Calu3 (cell line): ENCODE measurements around the gene C2CD3. TPM values are rescaled to one million over a fixed set of nuclear protein-coding genes. Genes with fewer than 3 reads are reported as not detected.

Experiments used
- BruUV-seq: library from RNA; stranded (reverse); fragments of 400-500 nt; replicated peaks from 2 replicates; lab custom pipeline; 2021; lab: Mats Ljungman, UMichigan
- CTCF ChIA-PET: fragments of 300-600 bp; sonication (Branson Sonifier 250); formaldehyde crosslinking; loops from one replicate; lab custom pipeline; 2022; ENCODE audit warnings: antibody characterized with exemption; lab: Charles Lee
- DNase-seq: peaks from one replicate; pipeline ENCODE4 v3.0.0; 2022
- H3K27ac Mint-ChIP-seq: one replicate; pipeline ENCODE4 v1.8.0; 2022; ENCODE audit warnings: mixed read lengths; ENCODE audit not compliant: unreplicated experiment
- H3K27me3 Mint-ChIP-seq: one replicate; pipeline ENCODE4 v1.8.0; 2022; ENCODE audit warnings: mixed read lengths; ENCODE audit not compliant: unreplicated experiment
- H3K36me3 Mint-ChIP-seq: one replicate; pipeline ENCODE4 v1.8.0; 2022; ENCODE audit warnings: mild to moderate bottlenecking, moderate library complexity, mixed read lengths; ENCODE audit not compliant: insufficient read depth, unreplicated experiment
- H3K4me1 Mint-ChIP-seq: one replicate; pipeline ENCODE4 v1.8.0; 2022; ENCODE audit warnings: mild to moderate bottlenecking, low read depth, mixed read lengths; ENCODE audit not compliant: unreplicated experiment
- H3K4me3 Mint-ChIP-seq: one replicate; pipeline ENCODE4 v1.8.0; 2022; ENCODE audit warnings: mild to moderate bottlenecking, low read depth, moderate library complexity, mixed read lengths; ENCODE audit not compliant: unreplicated experiment
- H3K9me3 Mint-ChIP-seq: one replicate; pipeline ENCODE4 v1.8.0; 2022; ENCODE audit warnings: low read depth, mixed read lengths; ENCODE audit not compliant: unreplicated experiment
- intact Hi-C: fragments of 100-400 bp; cut with micrococcal nuclease; formaldehyde crosslinking; loops from one replicate; pipeline ENCODE4 v1.10.0; 2022; ENCODE audit not compliant: unreplicated experiment
- total RNA-seq: library from RNA; stranded (reverse); gene quantifications from 2 replicates; pipeline ENCODE4 v1.2.3, GENCODE V29; 2022
- TF ChIP-seq, protein P1 (sequence below): fragments of 200-600 bp; IDR thresholded peaks from one replicate; pipeline ENCODE4 v1.8.0; 2022; ENCODE audit warnings: antibody characterized with exemption; ENCODE audit not compliant: unreplicated experiment

C2CD3 gene
- total RNA-seq, 1 experiment from 2014 or later = 26.9 TPM

- intact Hi-C loops = no loop called here
- no TSS peak for BruUV-seq
- CTCF ChIA-PET = no interaction called here
These were observed 161.0 kb downstream of the C2CD3 start for GRCh38 chr11:74009675-74010305.

GRCh38 chr11:74009230-74009547 is 161.6 kb downstream of the C2CD3 start:
- H3K9me3 Mint-ChIP-seq = no peaks in the 10 kb centered on the region
- H3K4me3 Mint-ChIP-seq = no peak overlapping the region
- no peaks in the 10 kb centered on the region for H3K27me3 Mint-ChIP-seq
- H3K4me1 Mint-ChIP-seq = no peaks in the 10 kb centered on the region
- CTCF ChIA-PET = no interaction called here
- TF ChIP-seq, protein P1, sequence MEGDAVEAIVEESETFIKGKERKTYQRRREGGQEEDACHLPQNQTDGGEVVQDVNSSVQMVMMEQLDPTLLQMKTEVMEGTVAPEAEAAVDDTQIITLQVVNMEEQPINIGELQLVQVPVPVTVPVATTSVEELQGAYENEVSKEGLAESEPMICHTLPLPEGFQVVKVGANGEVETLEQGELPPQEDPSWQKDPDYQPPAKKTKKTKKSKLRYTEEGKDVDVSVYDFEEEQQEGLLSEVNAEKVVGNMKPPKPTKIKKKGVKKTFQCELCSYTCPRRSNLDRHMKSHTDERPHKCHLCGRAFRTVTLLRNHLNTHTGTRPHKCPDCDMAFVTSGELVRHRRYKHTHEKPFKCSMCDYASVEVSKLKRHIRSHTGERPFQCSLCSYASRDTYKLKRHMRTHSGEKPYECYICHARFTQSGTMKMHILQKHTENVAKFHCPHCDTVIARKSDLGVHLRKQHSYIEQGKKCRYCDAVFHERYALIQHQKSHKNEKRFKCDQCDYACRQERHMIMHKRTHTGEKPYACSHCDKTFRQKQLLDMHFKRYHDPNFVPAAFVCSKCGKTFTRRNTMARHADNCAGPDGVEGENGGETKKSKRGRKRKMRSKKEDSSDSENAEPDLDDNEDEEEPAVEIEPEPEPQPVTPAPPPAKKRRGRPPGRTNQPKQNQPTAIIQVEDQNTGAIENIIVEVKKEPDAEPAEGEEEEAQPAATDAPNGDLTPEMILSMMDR = no peak
- H3K27ac Mint-ChIP-seq = no peak overlapping the region
- peaks cover 5% of the 10 kb centered on the region for H3K36me3 Mint-ChIP-seq
- DNase-seq = no peak
- BruUV-seq = no TSS peak
- intact Hi-C loops = no loop called here

More at GRCh38 chr11:74009675-74010305, 161.0 kb downstream of the C2CD3 start:
- no peak overlapping the region for H3K4me3 Mint-ChIP-seq
- no peaks in the 10 kb centered on the region for H3K27me3 Mint-ChIP-seq
- H3K4me1 Mint-ChIP-seq = no peaks in the 10 kb centered on the region
- no peaks in the 10 kb centered on the region for H3K9me3 Mint-ChIP-seq
- TF ChIP-seq, protein P1 = no peak
- peaks cover 5% of the 10 kb centered on the region for H3K36me3 Mint-ChIP-seq
- H3K27ac Mint-ChIP-seq = no peak overlapping the region
- no peak for DNase-seq

DNA sequence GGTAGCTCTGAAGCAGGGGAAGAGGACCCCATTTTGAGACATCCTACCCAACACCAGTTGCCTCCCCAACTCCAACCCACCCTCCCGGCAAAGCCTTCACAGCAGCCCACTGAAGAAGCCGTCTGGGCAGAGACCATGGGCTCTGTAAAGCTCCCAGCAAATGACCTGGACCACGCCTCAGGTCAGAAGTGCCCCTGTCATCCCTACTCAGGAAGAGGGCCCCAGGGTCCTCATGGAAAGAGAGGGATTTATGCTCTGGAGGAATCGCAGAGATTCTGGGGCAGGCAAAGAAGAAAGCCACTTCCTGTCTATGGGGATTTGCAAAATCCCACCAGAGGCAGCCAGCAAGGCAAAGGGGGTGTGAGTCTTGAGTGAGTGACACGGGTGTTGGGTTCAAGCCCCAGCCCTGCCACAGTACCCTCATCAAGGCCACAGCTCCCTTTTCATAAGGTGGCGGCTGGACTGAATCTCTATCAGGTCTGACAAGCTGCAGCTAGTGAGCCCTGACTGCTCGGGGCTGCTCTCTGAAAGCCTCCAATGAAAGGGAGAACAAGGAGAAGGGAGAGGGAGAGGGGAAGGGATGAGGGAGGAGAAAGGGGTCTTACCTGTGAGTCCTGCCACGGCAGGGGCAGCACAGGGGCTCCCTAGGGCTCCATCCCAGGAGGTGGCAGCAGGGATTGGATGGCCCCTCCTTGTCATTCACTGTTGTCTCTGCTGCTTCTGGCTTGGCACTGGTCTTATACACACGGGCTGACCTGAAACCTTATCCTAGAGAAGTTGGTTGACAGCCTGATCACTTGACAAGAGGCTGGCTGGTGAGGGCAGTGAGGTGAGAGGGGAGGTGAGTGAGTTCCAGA is 162.2 kb downstream of the C2CD3 start, which contains the start of gene UCP3:
Gene UCP3, minus strand, starts transcription at position 713 of the 857 bp plus-strand sequence. CDS start 2,043 bp downstream, outside the sequence.
- H3K9me3 Mint-ChIP-seq = no peaks in the 10 kb centered on the region
- no peaks in the 10 kb centered on the region for H3K27me3 Mint-ChIP-seq
- intact Hi-C loops = no loop called here
- H3K36me3 Mint-ChIP-seq = peaks cover 5% of the 10 kb centered on the region
- CTCF ChIA-PET = no interaction called here
- no peaks in the 10 kb centered on the region for H3K4me1 Mint-ChIP-seq
- TF ChIP-seq, protein P1 = no peak
- H3K27ac Mint-ChIP-seq = no peak within 1 kb of the TSS
- no peak for DNase-seq
- no peak within 1 kb of the TSS for H3K4me3 Mint-ChIP-seq
- no TSS peak for BruUV-seq

- no TSS peak for BruUV-seq
- Mint-ChIP-seq H3K36me3 (peaks cover 5% of the 10 kb centered on the region), H3K27me3 (no peaks in the 10 kb centered on the region), H3K9me3 (no peaks in the 10 kb centered on the region), H3K4me3 (no peak overlapping the region), H3K4me1 (no peaks in the 10 kb centered on the region), H3K27ac (no peak overlapping the region)
- TF ChIP-seq, protein P1 = no peak
- intact Hi-C loops = no loop called here
- CTCF ChIA-PET = no interaction called here
- DNase-seq = no peak
These were observed 163.0 kb downstream of the C2CD3 start for GRCh38 chr11:74007691-74008372.
